A549 (cell line): Measurements from ENCODE around the gene PAQR6. TPM values are rescaled to one million over a fixed set of nuclear protein-coding genes. Genes with fewer than 3 reads are reported as not detected.

ENCODE experiments used
- ATAC-seq, 2 experiments: fragments of 200-7000 bp in 1 of 2; fragments of >200 bp in 1 of 2; cut with Nextera tagmentation in 1 of 2; cut with Tn5 transposase in 1 of 2; 3 replicates each; pipeline versions ENCODE4 v1.8.0 to v1.9.1; 2018 to 2020; ENCODE audit warnings: mild to moderate bottlenecking in 1 of 2, moderate library complexity in 1 of 2
- CTCF ChIA-PET: fragments of 300-600 bp; sonication (Branson Sonifier 250); formaldehyde crosslinking; extraction: SDS; loops from one replicate; lab custom pipeline; 2021; ENCODE audit warnings: antibody characterized with exemption, inconsistent platforms; lab: Yijun Ruan, JAX
- POLR2A ChIA-PET: fragments of 350-600 bp; formaldehyde crosslinking; extraction: SDS; loops from one replicate; lab custom pipeline; 2021; ENCODE audit warnings: antibody characterized with exemption, inconsistent platforms; lab: Yijun Ruan, JAX
- DNase-seq, 2 experiments: peaks; one replicate each; pipeline versions ENCODE4 v3.0.0 to v3.0.0-alpha.2; 2011 to 2016; ENCODE audit warnings: low read depth in 1 of 2, low spot score in 1 of 2
- FAIRE-seq: peaks from 2 replicates; lab custom pipeline; 2011; peaks lifted over from hg19 to GRCh38; lab: Jason Lieb, UNC
- H3K27ac ChIP-seq, 2 experiments: fragments of >200 bp; sonication (Bioruptor Twin); formaldehyde crosslinking; 3 replicates each; pipeline ENCODE4 v1.5.1; 2016 to 2017
- H3K4me1 ChIP-seq: fragments of >200 bp; sonication (Bioruptor Twin); formaldehyde crosslinking; 3 replicates; pipeline ENCODE4 v1.6.1; 2016
- H3K4me2 ChIP-seq: fragments of >200 bp; sonication (Bioruptor Twin); formaldehyde crosslinking; 3 replicates; pipeline ENCODE4 v1.6.1; 2016
- H3K4me3 ChIP-seq: fragments of >200 bp; sonication (Bioruptor Twin); formaldehyde crosslinking; 3 replicates; pipeline ENCODE4 v1.5.1; 2016
- H3K9me3 ChIP-seq: fragments of >200 bp; sonication (Bioruptor Twin); formaldehyde crosslinking; 3 replicates; pipeline ENCODE4 v1.6.1; 2016
- CBX8 ChIP-seq: fragments of 200-600 bp; sonication (generic); IDR thresholded peaks from 2 replicates; pipeline ENCODE4 v1.6.1; 2016
- CHD2 ChIP-seq: fragments of 150-350 bp; IDR thresholded peaks from 2 replicates; pipeline ENCODE4 v1.6.1; 2014; ENCODE audit warnings: low read length; ENCODE audit not compliant: partially characterized antibody
- CHD4 ChIP-seq: fragments of 200-600 bp; sonication (generic); IDR thresholded peaks from 2 replicates; pipeline ENCODE4 v1.6.1; 2016; ENCODE audit warnings: antibody characterized with exemption, mild to moderate bottlenecking, borderline replicate concordance
- EHF ChIP-seq: fragments of 250-450 bp; sonication (Bioruptor Pico); IDR thresholded peaks from 2 replicates; pipeline ENCODE4 v1.5.0; 2020; ENCODE audit warnings: mild to moderate bottlenecking
- EHMT2 ChIP-seq: fragments of 200-600 bp; sonication (generic); IDR thresholded peaks from 2 replicates; pipeline ENCODE4 v1.6.1; 2016; ENCODE audit warnings: antibody characterized with exemption, low read depth, mild to moderate bottlenecking, moderate library complexity
- EP300 ChIP-seq, 2 experiments: fragments of >200 bp; sonication (Bioruptor Twin); formaldehyde crosslinking; IDR thresholded peaks; 2 replicates in 1 of 2; 3 replicates in 1 of 2; pipeline ENCODE4 v1.6.1; 2016 to 2017
- ESRRA ChIP-seq: fragments of 150-350 bp; IDR thresholded peaks from 2 replicates; pipeline ENCODE4 v1.6.1; 2014; ENCODE audit warnings: mild to moderate bottlenecking, low read length, borderline replicate concordance
- FOSL2 ChIP-seq, 2 experiments: fragments of 450-650 bp in 1 of 2; fragments of >200 bp in 1 of 2; sonication (Bioruptor Twin) in 1 of 2; formaldehyde crosslinking; IDR thresholded peaks; 2 replicates each; pipeline versions ENCODE4 v1.5.0 to v1.6.1; 2016 to 2020; ENCODE audit warnings: mild to moderate bottlenecking in 1 of 2, moderate library complexity in 1 of 2
- GATA3 ChIP-seq: IDR thresholded peaks from 2 replicates; pipeline ENCODE4 v1.6.1; 2012; ENCODE audit warnings: borderline replicate concordance
- HOXB13 ChIP-seq: fragments of 250-450 bp; sonication (Bioruptor Pico); IDR thresholded peaks from 2 replicates; pipeline ENCODE4 v1.5.0; 2020; ENCODE audit warnings: low read depth, mild to moderate bottlenecking, moderate library complexity
- JUNB ChIP-seq: fragments of >200 bp; sonication (Bioruptor Twin); formaldehyde crosslinking; IDR thresholded peaks from 2 replicates; pipeline ENCODE4 v1.6.1; 2016
- MAZ ChIP-seq: fragments of 150-350 bp; IDR thresholded peaks from 2 replicates; pipeline ENCODE4 v1.6.1; 2014; ENCODE audit warnings: antibody characterized with exemption, low read depth, low read length, borderline replicate concordance
- MYC ChIP-seq: IDR thresholded peaks from 2 replicates; pipeline ENCODE4 v1.6.1; 2012; ENCODE audit warnings: mild to moderate bottlenecking, inconsistent platforms, low read length, improper control_type of control experiment, borderline replicate concordance
- NFE2L2 ChIP-seq: fragments of 150-350 bp; conservative IDR thresholded peaks from 2 replicates; pipeline ENCODE4 v1.6.1; 2014; ENCODE audit warnings: low read length
- NR3C1 ChIP-seq: fragments of >200 bp; sonication (Bioruptor Twin); formaldehyde crosslinking; IDR thresholded peaks from 3 replicates; pipeline ENCODE4 v1.6.1; 2017
- POLR2A ChIP-seq: IDR thresholded peaks from 2 replicates; pipeline ENCODE4 v1.6.1; 2012; ENCODE audit warnings: mild to moderate bottlenecking, low read length
- POLR2AphosphoS2 ChIP-seq: conservative IDR thresholded peaks from 2 replicates; pipeline ENCODE4 v1.6.1; 2012; ENCODE audit warnings: low read length, improper control_type of control experiment, inconsistent platforms
- RAD21 ChIP-seq, 2 experiments: fragments of >200 bp in 1 of 2; sonication (Bioruptor Twin) in 1 of 2; formaldehyde crosslinking in 1 of 2; IDR thresholded peaks in 1 of 2; conservative IDR thresholded peaks in 1 of 2; 2 replicates in 1 of 2; 3 replicates in 1 of 2; pipeline ENCODE4 v1.6.1; 2012 to 2018; ENCODE audit warnings: inconsistent platforms in 1 of 2
- RNF2 ChIP-seq: fragments of 200-600 bp; sonication (generic); IDR thresholded peaks from 2 replicates; pipeline ENCODE4 v1.6.1; 2016; ENCODE audit warnings: low read depth, mild to moderate bottlenecking, antibody characterized with exemption, moderate library complexity, borderline replicate concordance
- SMC3 ChIP-seq: fragments of >200 bp; sonication (Bioruptor Twin); formaldehyde crosslinking; IDR thresholded peaks from 3 replicates; pipeline ENCODE4 v1.6.1; 2018; ENCODE audit warnings: inconsistent platforms
- TFCP2L1 ChIP-seq: fragments of 250-450 bp; sonication (Bioruptor Pico); IDR thresholded peaks from 2 replicates; pipeline ENCODE4 v1.5.0; 2021; ENCODE audit warnings: mild to moderate bottlenecking
- TP53 ChIP-seq: fragments of 250-450 bp; sonication (Bioruptor Pico); IDR thresholded peaks from 2 replicates; pipeline ENCODE4 v1.5.0; 2021; ENCODE audit warnings: mild to moderate bottlenecking, moderate library complexity
- ZSCAN20 ChIP-seq: fragments of 250-450 bp; sonication (Bioruptor Pico); IDR thresholded peaks from 2 replicates; pipeline ENCODE4 v1.8.0; 2022; ENCODE audit warnings: mild to moderate bottlenecking, moderate library complexity
- WGBS: methylation state at CpG from one replicate; pipeline ENCODE4 v1.1.6; 2017; ENCODE audit errors: missing lambda C conversion rate; 5-methylcytosine and 5-hydroxymethylcytosine counted together
- polyA plus RNA-seq, 4 experiments: library from polyadenylated mRNA; depleted of rRNA in 3 of 4; stranded (reverse); fragments of >200 nt; fragmentation: RNase III in 1 of 4; extraction: RNeasy Plus Mini Kit Qiagen cat#74134 plus additional on column Dnase treatment in 1 of 4; gene quantifications; 2 replicates in 3 of 4; 3 replicates in 1 of 4; pipeline ENCODE4 v1.2.3, GENCODE V29; 2011 to 2017
- TF ChIP-seq, protein P1 (sequence below): IDR thresholded peaks from 2 replicates; pipeline ENCODE4 v1.6.1; 2012
- TF ChIP-seq, protein P2 (sequence below): IDR thresholded peaks from 2 replicates; pipeline ENCODE4 v1.6.1; 2012
- TF ChIP-seq, protein P3 (sequence below): fragments of >200 bp; sonication (Bioruptor Twin); formaldehyde crosslinking; IDR thresholded peaks from 3 replicates; pipeline ENCODE4 v1.6.1; 2016
- TF ChIP-seq, protein P4 (sequence below): IDR thresholded peaks from 2 replicates; pipeline ENCODE4 v1.6.1; 2012; ENCODE audit warnings: low read depth, borderline replicate concordance
- TF ChIP-seq, protein P5 (sequence below): fragments of >200 bp; sonication (Bioruptor Twin); formaldehyde crosslinking; IDR thresholded peaks from 3 replicates; pipeline ENCODE4 v1.5.1; 2016
- TF ChIP-seq, protein P6 (sequence below): fragments of 250-450 bp; sonication (Bioruptor Pico); IDR thresholded peaks from 2 replicates; pipeline ENCODE4 v1.5.0; 2020; ENCODE audit warnings: low read depth, mild to moderate bottlenecking, moderate library complexity

Gene PAQR6
- polyA plus RNA-seq, 2 of the 4 experiments (the other 2 are of a cell fraction) = 2.4 to 8.6 TPM

DNA sequence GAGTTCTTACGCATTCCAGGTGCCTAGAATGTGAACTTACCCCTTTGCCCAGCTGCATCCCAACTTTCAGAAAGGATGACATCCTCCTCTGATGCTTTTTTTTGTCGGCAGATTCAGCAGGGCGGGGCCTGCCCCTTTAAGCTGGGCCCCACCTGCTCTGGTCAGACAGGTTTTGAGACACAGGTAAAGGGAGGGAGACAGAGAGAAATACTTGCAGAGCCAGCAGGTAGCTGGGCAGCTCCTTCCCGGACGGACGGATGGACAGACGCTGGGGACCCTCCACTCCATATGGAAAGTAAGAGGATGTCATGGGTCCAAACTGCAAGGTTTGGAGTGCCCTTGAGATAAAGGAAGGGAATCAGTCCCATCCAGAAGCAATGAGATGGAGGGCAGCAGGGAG lies 36.3 kb upstream of the PAQR6 start, which contains the start of gene TMEM79:
TMEM79 (plus strand) TSS at position 214 of the 400 bp plus-strand sequence. CDS start 902 bp downstream, outside the sequence.
- TF ChIP-seq MYC (no peak), RAD21 (conservative IDR thresholded peaks at IDR 0.05 in 1 of 2, IDR thresholded peaks at IDR 0.05 in 1 of 2) (no peak), NR3C1 (no peak), SMC3 (no peak), EP300 (IDR thresholded peaks at IDR 0.05) (no peak), GATA3 (no peak), NFE2L2 (no peak), EHMT2 (no peak), POLR2AphosphoS2 (no peak), JUNB (no peak), CBX8 (no peak), CHD2 (no peak), CHD4 (no peak)
- TF ChIP-seq, protein P1, sequence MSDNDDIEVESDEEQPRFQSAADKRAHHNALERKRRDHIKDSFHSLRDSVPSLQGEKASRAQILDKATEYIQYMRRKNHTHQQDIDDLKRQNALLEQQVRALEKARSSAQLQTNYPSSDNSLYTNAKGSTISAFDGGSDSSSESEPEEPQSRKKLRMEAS = no peak
- TF ChIP-seq, protein P2, sequence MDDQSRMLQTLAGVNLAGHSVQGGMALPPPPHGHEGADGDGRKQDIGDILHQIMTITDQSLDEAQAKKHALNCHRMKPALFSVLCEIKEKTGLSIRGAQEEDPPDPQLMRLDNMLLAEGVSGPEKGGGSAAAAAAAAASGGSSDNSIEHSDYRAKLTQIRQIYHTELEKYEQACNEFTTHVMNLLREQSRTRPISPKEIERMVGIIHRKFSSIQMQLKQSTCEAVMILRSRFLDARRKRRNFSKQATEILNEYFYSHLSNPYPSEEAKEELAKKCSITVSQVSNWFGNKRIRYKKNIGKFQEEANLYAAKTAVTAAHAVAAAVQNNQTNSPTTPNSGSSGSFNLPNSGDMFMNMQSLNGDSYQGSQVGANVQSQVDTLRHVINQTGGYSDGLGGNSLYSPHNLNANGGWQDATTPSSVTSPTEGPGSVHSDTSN = no peak
- TF ChIP-seq, protein P3, sequence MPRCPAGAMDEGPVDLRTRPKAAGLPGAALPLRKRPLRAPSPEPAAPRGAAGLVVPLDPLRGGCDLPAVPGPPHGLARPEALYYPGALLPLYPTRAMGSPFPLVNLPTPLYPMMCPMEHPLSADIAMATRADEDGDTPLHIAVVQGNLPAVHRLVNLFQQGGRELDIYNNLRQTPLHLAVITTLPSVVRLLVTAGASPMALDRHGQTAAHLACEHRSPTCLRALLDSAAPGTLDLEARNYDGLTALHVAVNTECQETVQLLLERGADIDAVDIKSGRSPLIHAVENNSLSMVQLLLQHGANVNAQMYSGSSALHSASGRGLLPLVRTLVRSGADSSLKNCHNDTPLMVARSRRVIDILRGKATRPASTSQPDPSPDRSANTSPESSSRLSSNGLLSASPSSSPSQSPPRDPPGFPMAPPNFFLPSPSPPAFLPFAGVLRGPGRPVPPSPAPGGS = no peak
- TF ChIP-seq, protein P4, sequence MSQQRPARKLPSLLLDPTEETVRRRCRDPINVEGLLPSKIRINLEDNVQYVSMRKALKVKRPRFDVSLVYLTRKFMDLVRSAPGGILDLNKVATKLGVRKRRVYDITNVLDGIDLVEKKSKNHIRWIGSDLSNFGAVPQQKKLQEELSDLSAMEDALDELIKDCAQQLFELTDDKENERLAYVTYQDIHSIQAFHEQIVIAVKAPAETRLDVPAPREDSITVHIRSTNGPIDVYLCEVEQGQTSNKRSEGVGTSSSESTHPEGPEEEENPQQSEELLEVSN = no peak
- TF ChIP-seq, all 56 proteins: peak for 0
- Histone ChIP-seq H3K4me1 (peaks cover 21% of the 10 kb centered on the region), H3K27ac (peak within 1 kb of the TSS; percentile 90 to 95), H3K4me2 (peak within 1 kb of the TSS; percentile 98), H3K4me3 (peak within 1 kb of the TSS; percentile 83), H3K9me3 (no peaks in the 10 kb centered on the region)
- no peak for ATAC-seq
- FAIRE-seq = no peak
- ChIA-PET CTCF (interaction anchor here (0.9 to 3.1 kb wide), 6 partner anchors 10 to 194 kb away, joined by 3 to 9 read pairs (median 6); no protein-coding TSS in a partner anchor), POLR2A (interaction anchor here (2.5 to 2.6 kb wide), 2 partner anchors 11 to 71 kb away, joined by 12 to 16 read pairs; partner anchors contain the start of genes GLMP and PMF1)
- DNase-seq = no peak
- 83% methylated on average over 7 of the region's 7 CpGs for WGBS

DNA sequence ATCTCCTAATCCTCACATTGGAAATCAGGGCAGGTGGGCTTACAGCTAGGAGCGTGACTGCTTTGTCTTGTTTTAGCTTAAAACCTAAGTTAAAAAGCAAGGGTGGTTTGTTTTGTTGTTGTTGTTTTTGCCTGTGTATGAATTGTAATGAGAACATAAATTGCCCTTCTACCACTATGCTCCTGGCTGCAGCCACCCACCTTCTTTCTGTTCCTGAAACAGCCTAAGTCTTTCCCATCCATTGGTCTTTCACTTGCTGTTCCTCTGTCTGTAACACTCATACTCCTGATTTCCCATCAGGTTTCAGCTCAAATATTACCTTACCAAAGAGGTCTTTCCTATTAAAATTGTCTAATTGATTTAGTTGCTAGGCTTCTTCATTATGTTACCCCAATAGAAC lies 35.7 kb upstream of the PAQR6 start:
- Histone ChIP-seq H3K9me3 (no peaks in the 10 kb centered on the region), H3K4me2 (peak overlapping the region; percentile 98), H3K27ac (peak overlapping the region; percentile 90 to 95), H3K4me1 (peaks cover 21% of the 10 kb centered on the region), H3K4me3 (peak overlapping the region; percentile 83)
- CTCF ChIA-PET = interaction anchor here (0.6 to 3.1 kb wide), 6 partner anchors 10 to 162 kb away, joined by 3 to 9 read pairs (median 6); no protein-coding TSS in a partner anchor
- 58% methylated on average over 1 of the region's 1 CpG for WGBS
- ATAC-seq = no peak
- POLR2A ChIA-PET = interaction anchor here (1.5 to 2.6 kb wide), 4 partner anchors 11 to 71 kb away, joined by 6 to 19 read pairs (median 14); partner anchors contain the start of genes CCT3, GLMP, PMF1 and TSACC
- FAIRE-seq = no peak
- TF ChIP-seq CBX8 (no peak), HOXB13 (CRISPR knock-in tag) (no peak), POLR2A (no peak), TP53 (CRISPR knock-in tag) (no peak), ESRRA (no peak), CHD4 (no peak), EHF (no peak), FOSL2 (IDR thresholded peaks at IDR 0.05) (no peak), FOSL2 (CRISPR knock-in tag; IDR thresholded peaks at IDR 0.05) (no peak), MAZ (no peak), RNF2 (no peak), ZSCAN20 (CRISPR knock-in tag) (no peak), TFCP2L1 (CRISPR knock-in tag) (no peak), RAD21 (conservative IDR thresholded peaks at IDR 0.05 in 1 of 2, IDR thresholded peaks at IDR 0.05 in 1 of 2) (no peak), NR3C1 (no peak)
- TF ChIP-seq, protein P1 = no peak
- TF ChIP-seq, protein P5, sequence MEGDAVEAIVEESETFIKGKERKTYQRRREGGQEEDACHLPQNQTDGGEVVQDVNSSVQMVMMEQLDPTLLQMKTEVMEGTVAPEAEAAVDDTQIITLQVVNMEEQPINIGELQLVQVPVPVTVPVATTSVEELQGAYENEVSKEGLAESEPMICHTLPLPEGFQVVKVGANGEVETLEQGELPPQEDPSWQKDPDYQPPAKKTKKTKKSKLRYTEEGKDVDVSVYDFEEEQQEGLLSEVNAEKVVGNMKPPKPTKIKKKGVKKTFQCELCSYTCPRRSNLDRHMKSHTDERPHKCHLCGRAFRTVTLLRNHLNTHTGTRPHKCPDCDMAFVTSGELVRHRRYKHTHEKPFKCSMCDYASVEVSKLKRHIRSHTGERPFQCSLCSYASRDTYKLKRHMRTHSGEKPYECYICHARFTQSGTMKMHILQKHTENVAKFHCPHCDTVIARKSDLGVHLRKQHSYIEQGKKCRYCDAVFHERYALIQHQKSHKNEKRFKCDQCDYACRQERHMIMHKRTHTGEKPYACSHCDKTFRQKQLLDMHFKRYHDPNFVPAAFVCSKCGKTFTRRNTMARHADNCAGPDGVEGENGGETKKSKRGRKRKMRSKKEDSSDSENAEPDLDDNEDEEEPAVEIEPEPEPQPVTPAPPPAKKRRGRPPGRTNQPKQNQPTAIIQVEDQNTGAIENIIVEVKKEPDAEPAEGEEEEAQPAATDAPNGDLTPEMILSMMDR = no peak
- TF ChIP-seq, protein P6, sequence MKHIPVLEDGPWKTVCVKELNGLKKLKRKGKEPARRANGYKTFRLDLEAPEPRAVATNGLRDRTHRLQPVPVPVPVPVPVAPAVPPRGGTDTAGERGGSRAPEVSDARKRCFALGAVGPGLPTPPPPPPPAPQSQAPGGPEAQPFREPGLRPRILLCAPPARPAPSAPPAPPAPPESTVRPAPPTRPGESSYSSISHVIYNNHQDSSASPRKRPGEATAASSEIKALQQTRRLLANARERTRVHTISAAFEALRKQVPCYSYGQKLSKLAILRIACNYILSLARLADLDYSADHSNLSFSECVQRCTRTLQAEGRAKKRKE (CRISPR knock-in tag) = no peak
- TF ChIP-seq, all 56 proteins: peak for 0
- no peak for DNase-seq
